K562 (cell line): Measurements from ENCODE around the gene MNDA. TPM values are rescaled to one million over a fixed set of nuclear protein-coding genes. Genes with fewer than 3 reads are reported as not detected.

ENCODE experiments used
- ATF1 ChIP-seq, 2 experiments: fragments of 450-650 bp in 1 of 2; IDR thresholded peaks; 2 replicates each; pipeline ENCODE4 v1.6.1; 2016; ENCODE audit warnings: missing compliant biosample characterization in 1 of 2, missing genetic modification characterization in 1 of 2
- CBFA2T2 ChIP-seq: fragments of 450-650 bp; conservative IDR thresholded peaks from 2 replicates; pipeline ENCODE4 v1.6.1; 2017; ENCODE audit warnings: mild to moderate bottlenecking
- CBX1 ChIP-seq: sonication (generic); IDR thresholded peaks from 2 replicates; pipeline ENCODE4 v1.6.1; 2016; ENCODE audit warnings: antibody characterized with exemption, low read depth, mild to moderate bottlenecking
- CBX3 ChIP-seq, 2 experiments: IDR thresholded peaks; 1 replicate in 1 of 2; 2 replicates in 1 of 2; pipeline ENCODE4 v1.6.1; 2012; ENCODE audit warnings: inconsistent platforms in 2 of 2, low read length in 2 of 2, borderline replicate concordance in 1 of 2, control low read depth in 1 of 2
- HDAC8 ChIP-seq: fragments of 450-650 bp; IDR thresholded peaks from 2 replicates; pipeline ENCODE4 v1.6.1; 2016; ENCODE audit warnings: mild to moderate bottlenecking, missing genetic modification characterization, moderate library complexity, missing compliant biosample characterization
- HLTF ChIP-seq: fragments of 450-650 bp; IDR thresholded peaks from 2 replicates; pipeline ENCODE4 v1.6.1; 2016
- HNRNPUL1 ChIP-seq: fragments of 200-400 bp; formaldehyde crosslinking; IDR thresholded peaks from 2 replicates; pipeline ENCODE4 v1.6.1; 2017; ENCODE audit warnings: low read length
- KDM1A ChIP-seq, 2 experiments: fragments of 450-650 bp; IDR thresholded peaks; 2 replicates each; pipeline ENCODE4 v1.6.1; 2016; ENCODE audit warnings: mild to moderate bottlenecking in 2 of 2
- KDM5B ChIP-seq: fragments of 200-600 bp; sonication (generic); IDR thresholded peaks from 2 replicates; pipeline ENCODE4 v1.6.1; 2012; ENCODE audit warnings: low read depth, mild to moderate bottlenecking, moderate library complexity, low read length, control low read depth, inconsistent platforms; ENCODE audit not compliant: insufficient replicate concordance
- NR3C1 ChIP-seq: sonication (generic); formaldehyde crosslinking; IDR thresholded peaks from 2 replicates; pipeline ENCODE4 v1.8.1; 2022; ENCODE audit warnings: missing genetic modification reagents
- PCBP1 ChIP-seq: fragments of 200-400 bp; formaldehyde crosslinking; IDR thresholded peaks from 2 replicates; pipeline ENCODE4 v1.6.1; 2018; ENCODE audit warnings: mild to moderate bottlenecking, low read depth, low read length; ENCODE audit not compliant: poor library complexity, severe bottlenecking
- POLR2AphosphoS2 ChIP-seq: IDR thresholded peaks from 2 replicates; pipeline ENCODE4 v1.6.1; 2012; ENCODE audit warnings: low read length, improper control_type of control experiment
- POLR3A ChIP-seq: IDR thresholded peaks from 2 replicates; pipeline ENCODE4 v1.6.1; 2011; ENCODE audit warnings: borderline replicate concordance, mild to moderate bottlenecking, moderate library complexity; ENCODE audit not compliant: insufficient read length, insufficient read depth; ENCODE audit errors: extremely low read depth
- PURB ChIP-seq: sonication (generic); formaldehyde crosslinking; IDR thresholded peaks from 2 replicates; pipeline ENCODE4 v1.9.0; 2021; ENCODE audit warnings: low read depth, mild to moderate bottlenecking, missing genetic modification reagents
- SIX5 ChIP-seq, 2 experiments: IDR thresholded peaks; 2 replicates each; pipeline ENCODE4 v1.6.1; 2011; ENCODE audit warnings: low read length in 2 of 2, borderline replicate concordance in 1 of 2, low read depth in 1 of 2, mild to moderate bottlenecking in 1 of 2, moderate library complexity in 1 of 2; ENCODE audit not compliant: insufficient read depth in 1 of 2
- SMAD4 ChIP-seq: fragments of 250-450 bp; sonication (Bioruptor Pico); conservative IDR thresholded peaks from 2 replicates; pipeline ENCODE4 v1.8.0; 2021; ENCODE audit warnings: inconsistent platforms, mild to moderate bottlenecking, moderate library complexity
- SMARCC2 ChIP-seq: fragments of 450-650 bp; IDR thresholded peaks from 2 replicates; pipeline ENCODE4 v1.6.1; 2017; ENCODE audit warnings: antibody characterized with exemption, moderate library complexity, mild to moderate bottlenecking, low read depth
- TBP ChIP-seq: optimal IDR thresholded peaks from 2 replicates; pipeline ENCODE3; 2011; ENCODE audit warnings: low read depth, low read length, improper control_type of control experiment
- TSC22D4 ChIP-seq: fragments of 450-650 bp; IDR thresholded peaks from 2 replicates; pipeline ENCODE4 v1.6.1; 2016; ENCODE audit warnings: missing genetic modification characterization, missing biosample characterization, control low read depth
- ZKSCAN3 ChIP-seq: fragments of 250-450 bp; sonication (Bioruptor Pico); IDR thresholded peaks from 2 replicates; pipeline ENCODE4 v1.4.0; 2020
- ZNF140 ChIP-seq: fragments of 250-450 bp; sonication (Bioruptor Pico); IDR thresholded peaks from 2 replicates; pipeline ENCODE4 v1.8.0; 2021; ENCODE audit warnings: moderate library complexity, mild to moderate bottlenecking, inconsistent platforms
- ZNF445 ChIP-seq: fragments of 250-450 bp; sonication (Bioruptor Pico); IDR thresholded peaks from 2 replicates; pipeline ENCODE4 v1.4.0; 2020; ENCODE audit warnings: low read depth, mild to moderate bottlenecking, moderate library complexity
- polyA plus RNA-seq, 8 experiments: library from polyadenylated mRNA; depleted of rRNA in 4 of 8; stranded (reverse) in 5 of 8; unstranded in 3 of 8; fragments of >200 nt; fragmentation: Nextera tagmentation in 2 of 8; fragmentation: Illumina TruSeq in 1 of 8; extraction: Ambion mirVana in 2 of 8; extraction: Trizol in 1 of 8; gene quantifications; 2 replicates each; pipeline versions ENCODE4 v1.2.1 to v1.2.3, GENCODE V29; 2011 to 2014; ENCODE audit warnings: inconsistent platforms in 1 of 8, missing spikeins in 1 of 8
- total RNA-seq, 7 experiments: library from RNA; depleted of rRNA in 6 of 7; stranded (reverse); fragments of >200 nt in 6 of 7; fragmentation: Illumina TruSeq in 2 of 7; extraction: Trizol in 2 of 7; gene quantifications; 2 replicates each; pipeline versions ENCODE4 v1.2.1 to v1.2.3, GENCODE V29; 2011 to 2021; ENCODE audit warnings: low replicate concordance in 1 of 7
- TF ChIP-seq, protein P1 (sequence below): sonication (generic); formaldehyde crosslinking; IDR thresholded peaks from 2 replicates; pipeline ENCODE4 v1.8.0; 2022; ENCODE audit warnings: mild to moderate bottlenecking, low read depth, missing genetic modification reagents
- TF ChIP-seq, protein P2 (sequence below): fragments of 250-450 bp; sonication (Bioruptor Pico); IDR thresholded peaks from 2 replicates; pipeline ENCODE4 v1.5.1; 2021; ENCODE audit warnings: mild to moderate bottlenecking
- TF ChIP-seq, protein P3 (sequence below): fragments of 450-650 bp; formaldehyde crosslinking; IDR thresholded peaks from 2 replicates; pipeline ENCODE4 v1.4.0; 2020; ENCODE audit warnings: mild to moderate bottlenecking, moderate library complexity

The MNDA gene
- total and polyA plus RNA-seq, 9 of the 15 experiments (the other 6 are each of a cell fraction or from before 2014, with no cell fraction given), result 0.08 to 0.14 (median 0.09) TPM; not detected in 6

DNA sequence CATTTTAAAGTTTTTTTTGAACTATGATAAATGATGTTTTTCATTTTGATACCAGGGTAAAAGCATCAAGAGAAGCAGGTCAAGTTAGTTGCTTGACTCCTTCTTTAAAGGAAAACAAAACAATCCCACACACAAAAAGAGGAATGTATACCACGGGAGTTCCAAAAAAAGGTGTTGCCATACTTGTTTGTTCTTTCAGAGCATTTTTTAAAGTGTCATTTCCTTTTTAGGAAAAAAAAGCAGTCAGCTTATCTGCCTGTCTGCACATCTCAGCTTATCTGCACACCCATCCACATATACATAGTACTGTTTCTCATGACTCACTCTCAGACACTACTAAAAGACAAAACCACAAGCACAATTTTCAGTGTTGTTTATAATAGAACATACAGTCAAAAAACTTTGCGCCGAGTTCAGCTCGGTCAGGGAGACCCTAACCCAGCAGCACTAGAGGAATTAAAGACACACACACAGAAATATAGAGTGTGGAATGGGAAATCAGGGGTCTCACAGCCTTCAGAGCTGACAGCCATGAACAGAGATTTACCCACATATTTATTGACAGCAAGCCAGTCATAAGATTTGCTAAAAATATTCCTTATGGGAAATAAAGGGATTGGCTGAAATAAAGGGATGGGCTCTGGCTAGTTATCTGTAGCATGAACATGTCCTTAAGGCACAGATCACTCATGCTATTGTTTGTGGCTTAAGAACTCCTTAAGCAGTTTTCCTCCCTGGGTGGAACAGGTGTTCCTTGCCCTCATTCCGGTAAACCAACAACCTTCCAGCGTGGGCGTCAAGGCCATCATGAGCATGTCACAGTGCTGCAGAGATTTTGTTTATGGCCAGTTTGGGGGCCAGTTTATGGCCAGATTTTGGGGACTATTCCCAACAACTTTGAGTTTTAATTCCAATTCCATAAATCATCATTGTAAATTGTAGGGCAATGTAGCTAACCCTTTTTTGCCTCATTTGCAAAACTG lies 11.4 kb upstream of the MNDA start (continued):
- TF ChIP-seq, protein P1, sequence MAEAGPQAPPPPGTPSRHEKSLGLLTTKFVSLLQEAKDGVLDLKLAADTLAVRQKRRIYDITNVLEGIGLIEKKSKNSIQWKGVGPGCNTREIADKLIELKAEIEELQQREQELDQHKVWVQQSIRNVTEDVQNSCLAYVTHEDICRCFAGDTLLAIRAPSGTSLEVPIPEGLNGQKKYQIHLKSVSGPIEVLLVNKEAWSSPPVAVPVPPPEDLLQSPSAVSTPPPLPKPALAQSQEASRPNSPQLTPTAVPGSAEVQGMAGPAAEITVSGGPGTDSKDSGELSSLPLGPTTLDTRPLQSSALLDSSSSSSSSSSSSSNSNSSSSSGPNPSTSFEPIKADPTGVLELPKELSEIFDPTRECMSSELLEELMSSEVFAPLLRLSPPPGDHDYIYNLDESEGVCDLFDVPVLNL (CRISPR knock-in tag), result no peak
- TF ChIP-seq HDAC8, result no peak
- TF ChIP-seq HLTF, result no peak
- TF ChIP-seq SIX5 (IDR thresholded peaks at IDR 0.05; ENCODE audit: borderline replicate concordance in 1 of 2, insufficient read depth in 1 of 2, low read depth in 1 of 2, low read length in 2 of 2), result no peak
- no peak for TF ChIP-seq PCBP1
- peak; percentile 90 for TF ChIP-seq CBFA2T2
- TF ChIP-seq TSC22D4 (tag), result no peak
- no peak for TF ChIP-seq ATF1 (CRISPR knock-in tag; IDR thresholded peaks at IDR 0.05)
- TF ChIP-seq ATF1 (tag; IDR thresholded peaks at IDR 0.05), result peak; percentile 72
- TF ChIP-seq SMARCC2, result peak; percentile 96
- TF ChIP-seq CBX1, result no peak
- TF ChIP-seq, protein P2, sequence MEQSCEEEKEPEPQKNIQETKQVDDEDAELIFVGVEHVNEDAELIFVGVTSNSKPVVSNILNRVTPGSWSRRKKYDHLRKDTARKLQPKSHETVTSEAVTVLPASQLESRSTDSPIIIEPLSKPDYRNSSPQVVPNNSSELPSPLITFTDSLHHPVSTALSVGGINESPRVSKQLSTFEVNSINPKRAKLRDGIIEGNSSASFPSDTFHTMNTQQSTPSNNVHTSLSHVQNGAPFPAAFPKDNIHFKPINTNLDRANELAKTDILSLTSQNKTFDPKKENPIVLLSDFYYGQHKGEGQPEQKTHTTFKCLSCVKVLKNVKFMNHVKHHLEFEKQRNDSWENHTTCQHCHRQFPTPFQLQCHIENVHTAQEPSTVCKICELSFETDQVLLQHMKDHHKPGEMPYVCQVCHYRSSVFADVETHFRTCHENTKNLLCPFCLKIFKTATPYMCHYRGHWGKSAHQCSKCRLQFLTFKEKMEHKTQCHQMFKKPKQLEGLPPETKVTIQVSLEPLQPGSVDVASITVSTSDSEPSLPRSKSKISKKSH, result no peak
- TF ChIP-seq TBP, result no peak
- no peak for TF ChIP-seq POLR3A
- TF ChIP-seq ZNF140 (CRISPR knock-in tag), result no peak
- no peak for TF ChIP-seq ZNF445 (CRISPR knock-in tag)
- TF ChIP-seq SMAD4 (CRISPR knock-in tag), result peak; percentile 97
- no peak for TF ChIP-seq KDM5B
- no peak for TF ChIP-seq PURB (CRISPR knock-in tag)
- TF ChIP-seq, protein P3, sequence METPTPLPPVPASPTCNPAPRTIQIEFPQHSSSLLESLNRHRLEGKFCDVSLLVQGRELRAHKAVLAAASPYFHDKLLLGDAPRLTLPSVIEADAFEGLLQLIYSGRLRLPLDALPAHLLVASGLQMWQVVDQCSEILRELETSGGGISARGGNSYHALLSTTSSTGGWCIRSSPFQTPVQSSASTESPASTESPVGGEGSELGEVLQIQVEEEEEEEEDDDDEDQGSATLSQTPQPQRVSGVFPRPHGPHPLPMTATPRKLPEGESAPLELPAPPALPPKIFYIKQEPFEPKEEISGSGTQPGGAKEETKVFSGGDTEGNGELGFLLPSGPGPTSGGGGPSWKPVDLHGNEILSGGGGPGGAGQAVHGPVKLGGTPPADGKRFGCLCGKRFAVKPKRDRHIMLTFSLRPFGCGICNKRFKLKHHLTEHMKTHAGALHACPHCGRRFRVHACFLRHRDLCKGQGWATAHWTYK (CRISPR knock-in tag), result 0 out of 2 replicates have a peak, but pooled peaks have one; percentile 31
- no peak for TF ChIP-seq HNRNPUL1
- no peak for TF ChIP-seq POLR2AphosphoS2
- no peak for TF ChIP-seq NR3C1 (CRISPR knock-in tag)
- TF ChIP-seq KDM1A (IDR thresholded peaks at IDR 0.05), result peak; percentile 91 to 95
- TF ChIP-seq ZKSCAN3, result no peak
- TF ChIP-seq CBX3 (IDR thresholded peaks at IDR 0.05; ENCODE audit: borderline replicate concordance in 1 of 2, low read length in 2 of 2), result peak in 1 of 2 experiments; percentile 65; a peak in 1 of 3 replicates
